ENCODE results near the gene MRPL43.
A peak's percentile ranks its signal among the peaks of the same experiment; 100 is the strongest.
"Not testable (repeated sequence)": the region's sequence is repeated elsewhere in the genome, so short reads cannot be mapped to it uniquely, and the experiment has no call there.

The MRPL43 gene

DNA sequence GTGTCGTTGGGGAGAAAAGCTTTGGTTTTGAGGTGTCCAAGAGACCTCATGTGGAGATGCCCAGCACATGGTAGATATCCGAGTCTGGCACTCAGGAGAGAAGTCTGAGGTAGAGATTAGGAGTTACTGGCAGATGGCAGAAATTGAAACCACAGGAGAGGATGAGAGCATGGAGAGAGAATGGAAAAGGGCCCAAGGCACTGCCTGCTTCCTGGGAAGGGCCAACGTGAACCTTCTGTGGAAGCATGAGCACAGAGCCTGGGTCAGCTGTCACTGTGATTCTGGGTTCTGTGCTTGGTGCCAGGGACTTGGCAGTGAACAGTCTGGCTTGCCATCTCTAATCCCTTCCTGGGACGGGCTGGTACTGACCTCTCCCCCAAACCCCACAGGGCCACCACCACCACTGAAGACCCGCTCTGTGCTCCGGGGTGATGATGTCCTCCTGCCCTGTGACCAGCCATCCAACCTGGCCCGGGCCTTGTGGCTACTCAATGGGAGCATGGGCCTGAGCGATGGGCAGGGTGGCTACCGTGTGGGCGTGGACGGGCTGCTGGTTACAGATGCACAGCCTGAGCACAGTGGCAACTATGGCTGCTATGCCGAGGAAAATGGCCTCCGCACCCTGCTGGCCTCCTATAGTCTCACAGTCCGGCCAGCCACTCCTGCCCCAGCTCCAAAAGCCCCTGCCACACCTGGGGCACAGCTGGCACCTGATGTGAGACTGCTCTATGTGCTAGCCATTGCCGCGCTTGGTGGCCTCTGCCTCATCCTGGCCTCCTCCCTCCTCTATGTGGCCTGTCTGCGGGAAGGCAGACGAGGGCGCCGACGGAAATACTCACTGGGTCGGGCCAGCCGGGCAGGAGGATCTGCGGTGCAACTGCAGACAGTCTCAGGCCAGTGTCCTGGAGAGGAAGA, 4.1 kb downstream of the MRPL43 start:
- peak; percentile 49 for DNase-seq (ENCODE audit: low spot score)

GRCh38 chr10:100981178-100981772, 6.0 kb downstream of the MRPL43 start:
- DNase-seq (ENCODE audit: low spot score): no peak

- no peak for DNase-seq (ENCODE audit: low spot score)
Measured at GRCh38 chr10:100980711-100981110, 6.6 kb downstream of the MRPL43 start.

DNA sequence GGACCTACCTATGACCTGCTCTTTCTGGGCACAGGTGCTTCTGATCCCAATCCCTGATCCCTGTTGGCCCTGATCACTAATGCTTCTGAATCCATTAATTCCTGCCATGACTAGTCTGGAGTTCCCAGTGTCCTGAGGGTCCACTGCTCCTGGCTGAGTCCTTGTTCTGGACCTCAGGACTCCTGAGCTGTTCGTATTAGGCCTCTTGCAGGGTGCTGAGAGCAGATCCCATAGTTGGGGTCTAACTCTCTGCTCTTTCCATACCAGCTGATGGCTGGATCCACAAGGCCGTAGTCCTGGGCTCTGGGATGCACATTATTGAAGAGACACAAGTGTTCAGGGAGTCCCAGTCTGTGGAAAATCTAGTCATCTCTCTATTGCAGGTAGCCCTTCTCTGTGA, 7.0 kb downstream of the MRPL43 start:
- DNase-seq (ENCODE audit: low spot score): no peak

GRCh38 chr10:100979791-100980272, 7.5 kb downstream of the MRPL43 start:
- no peak for DNase-seq (ENCODE audit: low spot score)

- DNase-seq (ENCODE audit: low spot score): no peak
Measured at GRCh38 chr10:100978901-100979195, 8.4 kb downstream of the MRPL43 start.

DNA sequence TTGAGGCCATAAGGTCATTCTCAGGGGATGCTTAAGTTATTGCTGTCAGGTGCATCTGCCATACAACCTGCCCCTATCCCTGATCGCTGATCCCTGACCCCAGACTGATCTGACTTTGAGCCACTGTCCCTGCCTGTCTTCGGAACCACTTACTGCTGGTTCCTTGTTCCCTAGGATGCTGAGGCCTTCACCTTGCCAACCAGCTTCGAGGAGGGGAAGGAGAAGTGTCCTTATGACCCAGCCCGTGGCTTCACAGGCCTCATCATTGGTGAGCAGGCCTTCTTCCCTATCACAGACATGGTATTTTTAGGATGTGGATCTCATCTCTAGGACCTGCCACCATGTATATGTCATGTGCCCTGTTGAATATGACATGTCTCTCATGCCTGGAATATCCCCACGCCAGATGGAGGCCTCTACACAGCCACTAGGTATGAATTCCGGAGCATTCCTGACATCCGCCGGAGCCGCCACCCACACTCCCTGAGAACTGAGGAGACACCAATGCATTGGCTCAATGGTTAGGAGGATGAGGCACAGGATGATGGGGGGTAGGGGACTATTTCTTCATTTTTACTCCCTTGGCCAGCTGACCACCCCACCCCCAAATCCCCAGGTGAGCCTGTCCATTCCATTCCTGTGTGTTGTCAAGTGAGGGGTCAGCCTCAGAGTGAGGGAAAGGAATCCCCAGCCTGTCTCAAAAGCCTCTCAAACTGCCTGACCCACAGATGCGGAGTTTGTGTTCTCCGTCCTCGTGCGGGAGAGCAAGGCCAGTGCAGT, 9.0 kb downstream of the MRPL43 start:
- no peak for DNase-seq (ENCODE audit: low spot score)

DNA sequence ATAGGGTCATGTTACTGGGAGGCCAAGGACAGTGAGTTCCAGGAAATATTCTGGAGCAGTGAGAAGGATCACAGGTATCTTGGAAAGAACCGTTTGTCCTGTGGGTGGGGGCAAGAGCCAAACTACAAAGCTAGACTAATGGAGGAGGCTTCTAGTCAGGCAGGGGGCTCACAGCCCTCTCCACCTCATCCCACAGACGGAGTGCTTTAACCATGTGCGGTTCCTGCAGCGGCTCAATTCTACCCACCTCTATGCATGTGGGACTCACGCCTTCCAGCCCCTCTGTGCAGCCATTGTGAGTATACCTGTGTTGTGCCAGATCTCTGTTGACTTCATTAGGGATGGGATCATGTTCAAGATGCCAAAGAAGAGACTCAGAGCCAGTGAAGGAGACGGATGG, 9.9 kb downstream of the MRPL43 start:
- DNase-seq (ENCODE audit: low spot score): no peak

- DNase-seq (ENCODE audit: low spot score): no peak
Measured at GRCh38 chr10:100976906-100977305, 10.4 kb downstream of the MRPL43 start.

- DNase-seq (ENCODE audit: low spot score): not testable (repeated sequence)
Measured at GRCh38 chr10:100975397-100975796, 11.9 kb downstream of the MRPL43 start.

- no peak for DNase-seq (ENCODE audit: low spot score)
Measured at GRCh38 chr10:100972904-100973535, 14.3 kb downstream of the MRPL43 start.

DNA sequence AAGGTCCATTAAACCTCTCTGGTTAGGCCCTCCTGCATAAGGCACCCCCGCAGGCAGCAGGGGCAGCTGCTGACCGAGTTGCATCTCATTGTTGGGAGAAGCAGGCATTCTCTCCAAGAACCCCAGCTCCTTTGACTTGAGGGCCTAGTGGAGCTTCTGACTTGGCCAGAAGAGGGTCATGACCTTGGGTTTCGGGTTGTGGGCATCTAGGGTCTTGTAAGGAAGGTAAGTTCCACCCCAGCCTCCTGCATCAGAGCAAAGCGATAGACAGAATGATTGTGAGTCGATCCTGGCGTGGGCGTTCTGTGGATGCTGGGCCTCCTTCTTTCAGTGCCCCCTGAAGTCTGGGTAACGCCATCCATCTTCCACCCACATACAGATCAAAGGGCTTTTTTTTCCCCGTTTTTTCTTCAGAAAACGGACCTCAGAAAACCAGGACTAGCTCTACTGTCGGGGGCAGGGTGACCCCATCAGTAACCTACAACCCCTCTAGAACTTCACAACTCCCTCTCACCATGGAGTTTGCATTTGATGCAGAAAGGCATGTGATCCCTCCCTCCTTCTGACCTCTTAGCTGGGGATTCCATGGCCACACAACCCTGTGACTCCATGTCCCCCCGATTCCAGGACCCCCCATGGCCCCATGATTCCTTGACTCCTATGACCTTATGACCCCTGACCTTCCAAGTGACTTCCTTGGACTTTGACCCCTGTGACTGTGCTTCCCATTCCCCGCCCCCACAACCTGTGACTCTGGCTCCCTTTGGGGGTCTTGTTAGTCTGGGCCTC, 15.0 kb downstream of the MRPL43 start:
- DNase-seq (ENCODE audit: low spot score): no peak

DNA sequence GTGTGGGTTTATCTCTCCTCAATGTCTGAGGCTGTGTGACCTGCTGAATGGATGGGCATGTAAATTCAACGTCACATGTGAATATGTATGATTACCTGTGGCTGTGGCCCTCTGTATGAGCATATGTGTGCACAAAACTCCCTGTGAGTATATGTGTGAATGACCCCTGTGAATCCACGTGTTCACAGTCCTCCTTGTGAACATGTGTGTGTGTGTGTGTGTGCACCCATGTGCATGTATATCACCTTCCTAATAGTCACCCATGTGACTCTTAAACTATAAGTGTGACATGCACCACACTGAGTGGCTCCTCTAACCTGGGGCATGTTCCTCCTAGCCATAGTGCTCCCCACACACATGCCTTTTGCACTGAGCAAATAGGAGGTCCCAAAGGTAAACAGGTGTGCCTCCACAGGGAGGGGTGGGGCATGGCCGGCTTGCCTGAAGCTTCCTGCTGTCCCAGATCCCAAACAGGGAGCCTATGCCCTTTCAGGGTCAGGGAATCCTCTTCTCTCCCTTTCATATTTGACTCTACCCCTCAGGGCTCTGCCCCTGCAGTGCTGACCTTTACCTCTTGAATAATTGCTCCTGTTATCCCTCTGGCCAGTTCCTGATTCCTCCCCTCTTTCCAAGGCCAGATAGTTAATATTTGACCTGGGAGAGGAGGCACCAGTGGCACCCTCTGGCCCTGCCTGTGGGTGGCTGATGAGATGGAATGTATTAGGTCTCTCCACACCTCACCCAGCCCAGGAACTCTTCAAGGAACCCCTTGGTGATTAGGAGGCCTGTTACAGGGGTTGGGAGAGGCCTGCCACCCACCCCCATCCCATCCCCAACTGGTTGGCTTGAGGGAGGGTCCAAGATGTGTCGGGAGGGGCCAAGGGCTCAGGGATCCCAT, 16.1 kb downstream of the MRPL43 start:
- DNase-seq (ENCODE audit: low spot score): no peak

GRCh38 chr10:100970076-100970913, 17.0 kb downstream of the MRPL43 start:
- DNase-seq (ENCODE audit: low spot score): no peak

- DNase-seq (ENCODE audit: low spot score): no peak
Measured at GRCh38 chr10:100969187-100970075, 17.9 kb downstream of the MRPL43 start, which contains the start of gene SEMA4G. SEMA4G (plus strand) TSS chr10:100969504; CDS start chr10:100972913, 3,409 bp downstream.

DNA sequence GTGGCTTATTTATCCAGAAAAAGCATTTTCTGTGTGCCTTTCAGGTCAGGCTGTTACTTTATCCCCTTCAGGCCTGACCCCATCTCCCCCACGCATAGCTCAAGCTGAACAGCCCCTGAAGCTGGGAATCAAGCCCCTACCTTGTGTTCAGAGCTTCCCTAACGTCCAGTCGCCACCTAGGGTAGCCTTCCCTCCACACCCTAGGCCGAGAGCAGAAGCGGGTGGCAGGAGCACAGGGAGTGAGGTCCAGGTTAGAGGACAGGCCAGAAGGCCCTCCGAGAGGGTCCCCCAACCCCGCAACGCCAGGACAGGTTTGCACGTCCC, 18.5 kb downstream of the MRPL43 start:
- no peak for DNase-seq (ENCODE audit: low spot score)

GRCh38 chr10:100968062-100968736, 19.1 kb downstream of the MRPL43 start:
- DNase-seq (ENCODE audit: low spot score): no peak

DNA sequence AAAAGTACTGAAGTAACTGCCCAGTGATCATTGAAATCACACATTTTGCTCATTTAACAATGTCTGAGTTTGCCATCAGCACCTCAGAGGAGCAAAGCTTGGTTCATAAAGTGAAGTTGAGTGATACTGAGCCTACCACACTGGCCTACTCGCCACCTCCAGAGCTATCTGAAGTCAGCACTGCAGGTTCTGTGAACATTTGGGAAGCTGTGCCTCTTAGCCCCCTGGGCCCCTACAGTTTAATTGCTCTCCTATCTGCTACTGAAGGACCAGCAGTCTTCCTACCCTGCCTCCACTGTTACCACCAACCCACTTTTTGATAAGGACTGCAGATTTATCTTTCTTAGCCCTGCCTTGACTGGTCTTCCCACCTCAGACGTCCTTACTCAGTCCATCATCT, 20.0 kb downstream of the MRPL43 start:
- DNase-seq (ENCODE audit: low spot score): no peak
